HepG2 (cell line): ENCODE results near the gene CFAP92. TPM values are rescaled to one million over a fixed set of nuclear protein-coding genes. Genes with fewer than 3 reads are reported as not detected.

Experiments
- ATAC-seq: fragments of 200-7000 bp; cut with Tn5 transposase; 3 replicates; pipeline ENCODE4 v1.9.1; 2020; ENCODE audit warnings: mild to moderate bottlenecking, moderate library complexity
- Bru-seq: library from RNA; stranded (reverse); fragments of 400-500 nt; gene quantifications from one replicate; lab custom pipeline; 2021; lab: Mats Ljungman, UMichigan
- BruChase-seq, 2 experiments: library from RNA; stranded (reverse); fragments of 400-500 nt; gene quantifications; one replicate each; lab custom pipeline; 2021; lab: Mats Ljungman, UMichigan
- BruUV-seq: library from RNA; stranded (reverse); fragments of 400-500 nt; replicated peaks from 2 replicates; lab custom pipeline; 2021; lab: Mats Ljungman, UMichigan
- CTCF ChIA-PET: fragments of 300-600 bp; formaldehyde crosslinking; extraction: SDS; loops from one replicate; lab custom pipeline; 2021; ENCODE audit warnings: low total read pairs, inconsistent platforms, low intra/inter-chr PET ratio; lab: Yijun Ruan, JAX
- POLR2A ChIA-PET: fragments of 350-600 bp; sonication (Branson Sonifier 250); formaldehyde crosslinking; loops from one replicate; lab custom pipeline; 2020; ENCODE audit warnings: antibody characterized with exemption, inconsistent platforms; lab: Yijun Ruan, JAX
- DNase-seq: peaks from one replicate; pipeline ENCODE4 v3.0.0-alpha.2; 2015; ENCODE audit warnings: low spot score
- FAIRE-seq: peaks from 3 replicates; lab custom pipeline; 2011; peaks lifted over from hg19 to GRCh38; lab: Jason Lieb, UNC
- H2AFZ ChIP-seq: one replicate; pipeline ENCODE4 v1.6.1; 2011; ENCODE audit warnings: low read length, inconsistent platforms
- H3K27ac ChIP-seq: fragments of 300-600 bp; 3 replicates; pipeline ENCODE4 v1.8.0; 2011; ENCODE audit warnings: mixed run types, mild to moderate bottlenecking, mixed read lengths, low read length, inconsistent platforms; ENCODE audit not compliant: insufficient read depth; ENCODE audit errors: extremely low read length
- H3K27me3 ChIP-seq, 2 experiments: fragments of 200-600 bp in 1 of 2; 2 replicates in 1 of 2; 3 replicates in 1 of 2; pipeline versions ENCODE4 v1.6.0 to v1.8.0; 2011; ENCODE audit warnings: low read length in 2 of 2, mild to moderate bottlenecking in 2 of 2, moderate library complexity in 2 of 2, inconsistent platforms in 1 of 2; ENCODE audit not compliant: insufficient read depth in 2 of 2, control insufficient read depth in 1 of 2
- H3K36me3 ChIP-seq, 2 experiments: fragments of 200-600 bp in 1 of 2; replicated peaks in 1 of 2; 2 replicates in 1 of 2; 3 replicates in 1 of 2; pipeline versions ENCODE4 v1.5.1 to v1.8.0; 2011; ENCODE audit warnings: low read length in 2 of 2, inconsistent platforms in 1 of 2; ENCODE audit not compliant: insufficient read depth in 2 of 2, control insufficient read depth in 1 of 2
- H3K4me1 ChIP-seq: 2 replicates; pipeline ENCODE4 v1.5.1; 2012; ENCODE audit warnings: low read length, inconsistent platforms; ENCODE audit not compliant: insufficient read depth
- H3K4me2 ChIP-seq: 2 replicates; pipeline ENCODE4 v1.6.0; 2011; ENCODE audit warnings: low read depth, low read length, inconsistent platforms
- H3K4me3 ChIP-seq, 3 experiments: fragments of 200-600 bp in 1 of 3; sonication (generic), shearing (Covaris generic) in 1 of 3; replicated peaks in 1 of 3; 2 replicates each; pipeline ENCODE4 v1.5.1; 2011 to 2016; ENCODE audit warnings: low read length in 3 of 3, inconsistent platforms in 2 of 3, low read depth in 2 of 3, mild to moderate bottlenecking in 2 of 3, control low read depth in 1 of 3, mixed read lengths in 1 of 3; ENCODE audit not compliant: insufficient read depth in 1 of 3
- H3K79me2 ChIP-seq: one replicate; pipeline ENCODE4 v1.6.1; 2011; ENCODE audit warnings: low read length, inconsistent platforms; ENCODE audit not compliant: insufficient read depth
- H3K9ac ChIP-seq: 2 replicates; pipeline ENCODE4 v1.6.0; 2011; ENCODE audit warnings: mild to moderate bottlenecking, low read depth, low read length, inconsistent platforms; ENCODE audit not compliant: insufficient read depth
- H3K9me3 ChIP-seq: 2 replicates; pipeline ENCODE4 v1.5.1; 2012; ENCODE audit warnings: mild to moderate bottlenecking, low read length
- H4K20me1 ChIP-seq: 2 replicates; pipeline ENCODE4 v1.6.0; 2011; ENCODE audit warnings: inconsistent platforms, mild to moderate bottlenecking, low read length, moderate library complexity; ENCODE audit not compliant: insufficient read depth
- ATAD3A ChIP-seq: sonication (generic); formaldehyde crosslinking; IDR thresholded peaks from 2 replicates; pipeline ENCODE4 v1.4.0; 2020; ENCODE audit warnings: missing genetic modification reagents
- FOXC1 ChIP-seq: sonication (generic); formaldehyde crosslinking; IDR thresholded peaks from 2 replicates; pipeline ENCODE4 v1.8.0; 2022; ENCODE audit warnings: mild to moderate bottlenecking, missing genetic modification reagents, borderline replicate concordance
- GABPB1 ChIP-seq: IDR thresholded peaks from 2 replicates; pipeline ENCODE4 v1.6.1; 2016; ENCODE audit warnings: mild to moderate bottlenecking, missing genetic modification reagents, moderate library complexity, missing compliant biosample characterization
- GZF1 ChIP-seq: sonication (generic); formaldehyde crosslinking; IDR thresholded peaks from 2 replicates; pipeline ENCODE4 v1.5.1; 2020; ENCODE audit warnings: mild to moderate bottlenecking, missing genetic modification reagents
- HNRNPUL1 ChIP-seq: fragments of 200-400 bp; formaldehyde crosslinking; IDR thresholded peaks from 2 replicates; pipeline ENCODE4 v1.6.1; 2017; ENCODE audit warnings: low read depth, mild to moderate bottlenecking, low read length, moderate library complexity
- JARID2 ChIP-seq: sonication (generic); formaldehyde crosslinking; IDR thresholded peaks from 2 replicates; pipeline ENCODE4 v1.8.1; 2023; ENCODE audit warnings: missing genetic modification reagents, inconsistent platforms; ENCODE audit not compliant: insufficient replicate concordance
- NAIF1 ChIP-seq: sonication (generic); formaldehyde crosslinking; IDR thresholded peaks from 2 replicates; pipeline ENCODE4 v1.5.0; 2020; ENCODE audit warnings: mild to moderate bottlenecking, missing genetic modification reagents, borderline replicate concordance
- NR3C1 ChIP-seq: sonication (generic); formaldehyde crosslinking; IDR thresholded peaks from 2 replicates; pipeline ENCODE4 v1.4.0; 2020; ENCODE audit warnings: missing genetic modification reagents
- RBM22 ChIP-seq: fragments of 200-400 bp; formaldehyde crosslinking; optimal IDR thresholded peaks from 2 replicates; pipeline ENCODE3; 2017; ENCODE audit warnings: mild to moderate bottlenecking, low read length, moderate library complexity
- RFX1 ChIP-seq: fragments of 450-650 bp; IDR thresholded peaks from 2 replicates; pipeline ENCODE4 v1.6.1; 2017
- RFX3 ChIP-seq: IDR thresholded peaks from 2 replicates; pipeline ENCODE4 v1.6.1; 2016; ENCODE audit warnings: missing biosample characterization, missing genetic modification reagents
- SALL2 ChIP-seq: sonication (generic); formaldehyde crosslinking; IDR thresholded peaks from 2 replicates; pipeline ENCODE4 v1.8.1; 2023; ENCODE audit warnings: mild to moderate bottlenecking, missing genetic modification reagents, inconsistent platforms
- ZNF577 ChIP-seq: sonication (generic); formaldehyde crosslinking; IDR thresholded peaks from 2 replicates; pipeline ENCODE4 v1.4.0; 2020; ENCODE audit warnings: mild to moderate bottlenecking, low read depth, missing genetic modification reagents, borderline replicate concordance
- ZSCAN20 ChIP-seq: sonication (generic); formaldehyde crosslinking; IDR thresholded peaks from 2 replicates; pipeline ENCODE4 v1.4.0; 2020; ENCODE audit warnings: missing genetic modification reagents, mild to moderate bottlenecking, borderline replicate concordance
- WGBS: methylation state at CpG from one replicate; pipeline ENCODE4 v1.1.6; 2017; ENCODE audit warnings: low lambda C conversion rate; 5-methylcytosine and 5-hydroxymethylcytosine counted together
- in situ Hi-C: cut with HindIII; loops from 2 replicates; pipeline ENCODE4 v1.10.0; 2017; ENCODE audit warnings: low pct_unique_long_range_greater_than_20kb; ENCODE audit not compliant: extremely low pct_ligation_motif_present
- intact Hi-C: fragments of 100-400 bp; cut with micrococcal nuclease; formaldehyde crosslinking; loops from one replicate; pipeline ENCODE4 v1.10.0; 2022; ENCODE audit not compliant: unreplicated experiment
- long read RNA-seq, 2 experiments: library from RNA in 1 of 2; library from polyadenylated mRNA in 1 of 2; stranded (forward) in 1 of 2; unstranded in 1 of 2; transcript quantifications; one replicate each; pipeline ENCODE4 v2.0.0, GENCODE V29; 2019 to 2022
- polyA minus RNA-seq, 3 experiments: library from RNA; depleted of rRNA, polyadenylated mRNA; stranded (reverse); fragments of >200 nt; gene quantifications; 2 replicates each; pipeline ENCODE4 v1.2.3, GENCODE V29; 2011; ENCODE audit warnings: low replicate concordance in 1 of 3
- polyA plus RNA-seq, 8 experiments: library from polyadenylated mRNA; depleted of rRNA in 3 of 8; stranded (reverse) in 7 of 8; unstranded in 1 of 8; fragments of >200 nt; fragmentation: Illumina TruSeq in 4 of 8; extraction: Trizol in 4 of 8; gene quantifications; 2 replicates each; pipeline versions ENCODE4 v1.2.1 to v1.2.3, GENCODE V29; 2011 to 2016; ENCODE audit warnings: low read depth in 4 of 8, missing spikeins in 1 of 8, mixed read lengths in 1 of 8; ENCODE audit not compliant: insufficient read depth in 1 of 8
- total RNA-seq, 5 experiments: library from RNA; depleted of rRNA; stranded (reverse); fragments of >200 nt; fragmentation: Illumina TruSeq; extraction: Trizol; gene quantifications; 2 replicates each; pipeline ENCODE4 v1.2.3, GENCODE V29; 2016; ENCODE audit warnings: low read depth in 1 of 5

CFAP92 gene
- total RNA-seq (2016; rRNA removed; fragmentation: Illumina TruSeq; extraction: Trizol) = 0.45 and 0.46 TPM in 2 replicates
- 1.1 and 1.3 TPM in 2 replicates for total RNA-seq (2016; cell fraction: cytosol; rRNA removed; fragmentation: Illumina TruSeq; extraction: Trizol; ENCODE audit: low read depth)
- 0.13 and 0.54 TPM in 2 replicates for total RNA-seq (2016; cell fraction: insoluble cytoplasmic fraction; rRNA removed; fragmentation: Illumina TruSeq; extraction: Trizol)
- 1.2 and 1.5 TPM in 2 replicates for total RNA-seq (2016; cell fraction: membrane; rRNA removed; fragmentation: Illumina TruSeq; extraction: Trizol)
- 0.38 TPM in 1 of 2 replicates, not detected in the other for total RNA-seq (2016; cell fraction: nucleus; rRNA removed; fragmentation: Illumina TruSeq; extraction: Trizol)
- 0.18 and 0.20 TPM in 2 replicates for polyA plus RNA-seq (2011; rRNA removed)
- polyA plus RNA-seq (2011; cell fraction: cytosol; rRNA removed) = 0.13 TPM in 2 replicates
- polyA plus RNA-seq (2011; cell fraction: nucleus; rRNA removed) = 0.09 TPM in 1 of 2 replicates, not detected in the other
- 0.40 and 0.64 TPM in 2 replicates for polyA plus RNA-seq (2012)
- 1.2 and 2.4 TPM in 2 replicates for polyA plus RNA-seq (2016; cell fraction: cytosol; fragmentation: Illumina TruSeq; extraction: Trizol; ENCODE audit: low read depth)
- polyA plus RNA-seq (2016; cell fraction: insoluble cytoplasmic fraction; fragmentation: Illumina TruSeq; extraction: Trizol; ENCODE audit: low read depth) = 0.73 and 1.0 TPM in 2 replicates
- polyA plus RNA-seq (2016; cell fraction: membrane; fragmentation: Illumina TruSeq; extraction: Trizol; ENCODE audit: low read depth) = 1.4 and 1.6 TPM in 2 replicates
- 0.68 and 1.4 TPM in 2 replicates for polyA plus RNA-seq (2016; cell fraction: nucleus; fragmentation: Illumina TruSeq; extraction: Trizol; ENCODE audit: insufficient read depth, low read depth)
- polyA minus RNA-seq (2011; rRNA and poly(A)+ RNA removed; ENCODE audit: low replicate concordance) = not detected in 2 replicates
- polyA minus RNA-seq (2011; cell fraction: cytosol; rRNA and poly(A)+ RNA removed) = 0.09 TPM in 1 of 2 replicates, not detected in the other
- 0.12 TPM in 1 of 2 replicates, not detected in the other for polyA minus RNA-seq (2011; cell fraction: nucleus; rRNA and poly(A)+ RNA removed)
- Bru-seq, nascent RNA = percentile 15 among the genes with signal in this experiment
- percentile 12 among the genes with signal in this experiment for BruChase-seq, experiment 1, labeled RNA remaining after a 6-hour chase
- percentile 11 among the genes with signal in this experiment for BruChase-seq, experiment 2, labeled RNA remaining after a 2-hour chase
- long read RNA-seq, experiment 1, partial matches to known transcripts = 0 of 2 reads
- long read RNA-seq, experiment 1, other reads (novel, unspliced or antisense) = 2 of 2 reads
- long read RNA-seq, experiment 2, partial matches to known transcripts = 0 of 3 reads
- long read RNA-seq, experiment 2, other reads (novel, unspliced or antisense) = 3 of 3 reads

- H3K4me2 ChIP-seq = peak within 1 kb of the TSS; percentile 45; the same call in 1 of the 2 replicates
- H3K4me1 ChIP-seq = peaks cover 13% of the 10 kb centered on the region
- H3K4me3 ChIP-seq = peak within 1 kb of the TSS in 1 of 3 experiments; percentile 23; a peak in 1 of 6 replicates
- in situ Hi-C loops (no loop called here), intact Hi-C loops (no loop called here)
- H3K9ac ChIP-seq = no peak within 1 kb of the TSS
- no peak within 1 kb of the TSS for H3K27ac ChIP-seq
- no peaks in the 10 kb centered on the region for H3K79me2 ChIP-seq
- DNase-seq (no peak), FAIRE-seq (no peak), ATAC-seq (peak; percentile 78)
- H4K20me1 ChIP-seq = no peaks in the 10 kb centered on the region
- BruUV-seq = no TSS peak
- TF ChIP-seq FOXC1 (no peak), HNRNPUL1 (no peak), GZF1 (no peak), JARID2 (CRISPR knock-in tag) (no peak), ZNF577 (CRISPR knock-in tag) (no peak), SALL2 (CRISPR knock-in tag) (no peak), RFX1 (0 out of 2 replicates have a peak, but pooled peaks have one; percentile 19), RBM22 (no peak), ZSCAN20 (CRISPR knock-in tag) (no peak), NAIF1 (CRISPR knock-in tag) (no peak), NR3C1 (CRISPR knock-in tag) (no peak), ATAD3A (CRISPR knock-in tag) (no peak), RFX3 (peak; percentile 60; the same call in 1 of the 2 replicates), GABPB1 (peak; percentile 22; the same call in 1 of the 2 replicates)
- no peak within 1 kb of the TSS for H2AFZ ChIP-seq
- 47% methylated on average over 40 of the region's 57 CpGs for WGBS
- H3K9me3 ChIP-seq = no peaks in the 10 kb centered on the region
- peaks cover 3 to 37% of the 10 kb centered on the region in 2 experiments for H3K27me3 ChIP-seq
- no peaks in the 10 kb centered on the region; a peak in 1 of 5 replicates for H3K36me3 ChIP-seq
- ChIA-PET POLR2A (no interaction called here), CTCF (no interaction called here)
Measured at GRCh38 chr3:128993461-128994172, at the start of gene CFAP92. Gene CFAP92, minus strand, starts transcription at chr3:128994076. Its CDS starts 772 bp downstream, at chr3:128993304.
